Endometrial microvascular endothelial cells (primary cell): ENCODE measurements around the gene MYO10. TPM values are rescaled to one million over a fixed set of nuclear protein-coding genes. Genes with fewer than 3 reads are reported as not detected.

Experiments used
- in situ Hi-C: cut with HindIII; loops from 2 replicates; pipeline ENCODE4 v1.10.0; 2017; ENCODE audit warnings: low sequenced_read_pairs, low pct_unique_long_range_greater_than_20kb; ENCODE audit errors: inconsistent ontology term
- total RNA-seq: library from RNA; depleted of rRNA; stranded (reverse); fragments of >200 nt; gene quantifications from one replicate; pipeline ENCODE4 v1.2.3, GENCODE V29; 2015; ENCODE audit errors: inconsistent ontology term

MYO10 gene
- total RNA-seq, 1 donor from 2014 or later, result 36.3 TPM

DNA sequence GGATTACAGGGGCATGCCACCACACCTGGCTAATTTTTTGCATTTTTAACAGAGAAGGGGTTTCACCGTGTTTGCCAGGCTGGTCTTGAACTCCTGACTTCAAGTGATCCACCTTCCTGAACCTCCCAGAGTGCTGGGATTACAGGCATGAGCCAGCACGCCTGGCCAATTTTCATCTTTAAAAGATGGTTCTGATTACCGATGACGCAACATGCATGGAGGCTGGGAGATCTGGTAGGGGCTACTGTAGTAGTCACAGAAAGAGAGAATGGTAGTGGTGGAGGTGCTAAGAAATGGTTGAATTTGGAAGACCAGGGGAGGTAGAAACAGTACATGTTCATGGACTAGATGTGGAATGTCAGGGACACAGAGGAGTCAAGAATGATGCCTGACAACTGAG lies 296.9 kb downstream of the MYO10 start:
- in situ Hi-C loops, result no loop called here

DNA sequence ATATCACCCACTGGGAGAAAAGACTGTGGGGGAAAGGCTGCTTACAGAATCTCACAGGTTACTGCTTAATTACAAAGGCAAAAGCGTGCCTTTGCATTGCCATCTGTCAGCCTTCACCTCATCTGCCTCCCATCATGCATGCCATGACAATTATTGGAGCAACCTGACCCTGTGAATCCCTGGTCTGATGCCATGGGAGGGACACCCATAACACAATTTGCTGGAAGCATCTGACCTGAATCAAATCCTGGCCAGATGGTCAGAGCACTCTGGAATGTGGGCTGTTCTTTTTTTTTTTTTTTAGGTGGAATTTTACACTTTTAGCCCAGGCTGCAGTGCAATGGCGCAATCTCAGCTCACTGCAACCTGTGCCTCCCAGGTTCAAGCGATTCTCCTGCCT lies 307.7 kb downstream of the MYO10 start:
- in situ Hi-C loops, result no loop called here

DNA sequence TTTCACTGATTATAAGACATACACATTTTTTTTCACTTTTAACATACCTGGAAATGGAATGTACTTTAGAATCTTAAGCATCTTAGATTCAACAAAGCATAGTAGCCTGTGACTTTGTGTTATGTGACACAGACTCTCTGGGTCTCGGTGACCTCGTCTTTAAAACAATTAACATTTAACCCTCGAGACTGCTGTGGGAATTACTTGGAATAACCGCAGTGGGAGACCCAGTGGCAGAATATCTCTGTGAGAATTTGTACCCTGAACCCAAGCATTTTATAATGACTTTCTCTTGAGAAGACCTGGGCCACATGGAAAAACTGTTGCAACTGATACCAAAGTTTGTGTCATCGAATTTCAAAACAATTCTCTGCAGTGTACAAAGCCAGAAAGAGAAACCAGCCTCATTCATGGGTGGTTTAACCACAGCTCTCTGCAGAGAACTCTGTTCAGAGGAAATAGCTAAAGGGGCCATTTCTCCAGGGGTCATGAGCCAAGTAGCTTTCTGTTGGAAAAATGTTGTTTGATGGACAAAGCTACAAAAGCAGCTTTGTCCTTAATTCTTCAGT lies 309.3 kb downstream of the MYO10 start:
- in situ Hi-C loops, result no loop called here

DNA sequence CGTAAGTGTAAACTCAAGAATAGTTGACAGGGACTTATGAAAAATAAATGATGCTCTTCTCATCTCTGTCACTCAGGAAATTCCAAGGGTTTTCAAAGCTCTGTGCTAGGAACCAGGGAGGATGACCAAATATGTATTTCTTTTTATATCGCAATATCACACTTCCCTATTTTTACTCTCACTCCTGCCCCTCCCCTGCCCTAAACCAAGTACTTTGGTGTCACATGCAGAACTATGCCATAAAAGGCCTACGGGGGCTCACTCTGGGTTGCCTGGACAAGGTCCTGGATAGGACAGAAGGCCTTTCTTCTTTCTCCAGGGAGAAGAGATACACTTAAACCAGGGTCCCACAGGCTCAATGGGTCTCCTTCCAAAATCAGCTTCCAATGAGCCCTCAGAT lies 311.0 kb downstream of the MYO10 start:
- in situ Hi-C loops, result no loop called here

DNA sequence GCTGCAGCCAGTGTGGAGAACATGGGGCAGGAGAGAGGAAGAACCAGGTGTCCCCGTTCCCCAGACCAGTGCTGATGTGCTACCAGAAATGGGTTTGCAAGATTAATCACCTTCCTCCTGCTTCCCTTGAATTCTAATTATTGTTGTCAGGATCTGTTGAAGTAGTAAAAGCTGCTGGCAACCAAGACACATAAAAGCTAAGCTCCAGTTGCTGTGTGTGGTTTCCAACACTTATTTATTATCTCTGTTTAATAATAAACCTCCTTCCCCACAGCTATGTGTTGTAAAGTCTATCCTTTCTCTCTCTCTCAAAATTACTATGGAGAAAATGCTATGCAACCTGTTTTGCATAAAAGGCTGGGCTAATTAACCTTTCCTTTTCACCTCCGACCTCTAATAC lies 317.0 kb downstream of the MYO10 start:
- in situ Hi-C loops, result no loop called here

DNA sequence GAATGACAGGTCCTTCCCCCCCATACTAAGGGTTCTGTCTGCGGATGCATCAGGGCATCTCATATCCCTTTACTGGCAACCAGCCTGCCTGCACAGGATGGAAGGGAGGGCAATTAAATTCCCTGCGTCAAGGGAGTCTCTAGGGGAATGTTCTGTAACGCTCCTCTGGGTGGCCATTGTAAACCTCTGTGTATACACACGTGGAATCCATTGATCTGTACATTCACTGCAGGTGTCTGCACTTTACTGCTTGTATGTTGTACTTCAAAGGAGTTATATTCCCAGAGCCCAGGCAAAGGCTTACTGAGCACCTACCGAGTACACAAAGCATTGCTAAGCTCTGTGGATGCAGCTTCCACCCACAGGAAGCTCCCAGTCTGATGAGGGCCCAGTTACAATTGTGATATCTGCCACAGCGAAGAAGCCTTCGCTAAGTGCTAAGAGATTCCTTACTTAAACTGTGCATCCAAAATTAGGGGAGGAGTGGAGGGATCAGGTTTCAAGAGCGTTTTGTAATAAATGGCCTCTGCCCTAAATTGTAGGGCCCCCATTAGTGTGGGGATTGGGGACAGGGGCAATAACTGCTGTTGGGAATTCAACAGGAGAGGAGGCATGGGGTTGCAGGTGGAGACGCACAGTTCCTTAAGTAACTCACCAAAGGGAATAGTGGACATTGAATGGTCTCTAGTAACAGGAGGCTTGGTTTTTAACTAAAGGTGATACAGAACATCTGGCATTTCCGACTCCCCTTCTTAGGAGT lies 317.8 kb downstream of the MYO10 start:
- in situ Hi-C loops, result no loop called here

DNA sequence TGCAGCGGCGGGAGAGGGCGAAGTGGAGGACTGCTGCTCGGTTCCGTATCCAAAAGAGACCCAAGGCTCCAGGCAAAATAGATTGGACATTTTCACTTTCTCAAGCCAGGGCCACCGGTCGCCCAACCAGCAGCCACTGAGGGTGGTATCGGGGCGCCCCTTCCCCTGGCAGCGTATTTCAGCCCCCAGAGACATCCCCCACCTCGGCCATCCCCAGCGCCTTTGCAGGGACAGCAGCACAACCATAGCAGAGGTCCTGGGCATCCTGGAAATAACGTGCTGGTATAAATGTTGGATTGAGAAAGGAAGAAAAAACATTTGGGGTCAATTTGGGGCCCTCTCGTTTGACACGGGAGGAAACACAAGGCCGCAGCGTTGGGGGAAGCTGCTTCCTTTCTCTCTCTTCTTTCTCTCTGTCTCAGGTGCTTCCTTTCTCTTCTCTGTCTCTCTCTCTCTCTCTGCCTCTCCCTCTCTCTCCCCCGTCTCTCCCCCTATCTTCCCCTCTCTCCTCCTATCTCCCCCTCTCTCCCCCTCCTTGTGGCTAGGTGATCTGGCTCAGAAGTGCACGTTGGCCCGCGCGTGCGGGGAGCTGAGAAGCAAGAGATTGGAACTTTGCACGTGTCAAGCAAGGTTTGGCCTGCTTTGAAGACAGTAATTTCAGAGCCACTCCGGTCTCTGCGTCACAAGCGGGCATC lies 318.7 kb downstream of the MYO10 start:
- in situ Hi-C loops, result no loop called here

DNA sequence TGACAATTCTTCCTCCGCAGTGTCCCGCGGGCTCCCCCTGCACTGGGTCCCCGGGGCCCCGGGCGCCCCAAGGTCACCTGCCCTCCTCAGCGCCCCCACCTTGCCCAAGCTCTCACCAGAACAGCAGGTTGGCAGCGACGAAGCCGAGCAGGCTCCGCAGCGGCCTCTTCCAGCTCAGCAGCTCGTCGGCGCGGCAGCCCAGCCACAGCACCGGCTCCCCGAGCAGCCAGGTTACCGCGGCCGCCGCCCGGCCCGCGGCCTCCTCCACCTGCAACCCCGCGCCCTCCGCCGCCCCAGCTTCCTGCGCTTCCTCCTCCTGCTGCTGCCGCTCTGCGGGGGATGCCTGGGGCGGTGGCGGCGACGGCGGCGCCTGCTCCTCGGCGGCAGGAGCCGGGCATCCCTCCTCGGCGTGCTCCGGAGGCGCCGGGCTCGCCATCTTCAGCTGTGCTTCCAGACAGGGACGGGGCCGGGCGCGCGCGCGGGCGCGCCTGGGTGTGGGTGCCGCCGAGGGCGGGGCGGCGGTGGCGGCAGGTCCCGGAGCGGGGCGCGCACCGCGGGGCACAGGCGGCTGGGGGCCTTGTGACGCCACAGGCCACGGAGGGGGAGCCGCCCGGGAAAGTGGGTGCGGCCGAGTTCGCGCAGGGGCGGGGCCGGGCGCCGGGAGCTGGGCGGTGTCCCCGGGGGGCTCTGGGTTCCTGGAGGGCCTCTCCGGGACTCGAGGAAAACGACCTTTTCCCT lies 319.4 kb downstream of the MYO10 start, which contains the start of gene RETREG1:
RETREG1 (minus strand) TSS at position 462 of the 738 bp plus-strand sequence; CDS start at position 436, 26 bp downstream.
- in situ Hi-C loops, result no loop called here

DNA sequence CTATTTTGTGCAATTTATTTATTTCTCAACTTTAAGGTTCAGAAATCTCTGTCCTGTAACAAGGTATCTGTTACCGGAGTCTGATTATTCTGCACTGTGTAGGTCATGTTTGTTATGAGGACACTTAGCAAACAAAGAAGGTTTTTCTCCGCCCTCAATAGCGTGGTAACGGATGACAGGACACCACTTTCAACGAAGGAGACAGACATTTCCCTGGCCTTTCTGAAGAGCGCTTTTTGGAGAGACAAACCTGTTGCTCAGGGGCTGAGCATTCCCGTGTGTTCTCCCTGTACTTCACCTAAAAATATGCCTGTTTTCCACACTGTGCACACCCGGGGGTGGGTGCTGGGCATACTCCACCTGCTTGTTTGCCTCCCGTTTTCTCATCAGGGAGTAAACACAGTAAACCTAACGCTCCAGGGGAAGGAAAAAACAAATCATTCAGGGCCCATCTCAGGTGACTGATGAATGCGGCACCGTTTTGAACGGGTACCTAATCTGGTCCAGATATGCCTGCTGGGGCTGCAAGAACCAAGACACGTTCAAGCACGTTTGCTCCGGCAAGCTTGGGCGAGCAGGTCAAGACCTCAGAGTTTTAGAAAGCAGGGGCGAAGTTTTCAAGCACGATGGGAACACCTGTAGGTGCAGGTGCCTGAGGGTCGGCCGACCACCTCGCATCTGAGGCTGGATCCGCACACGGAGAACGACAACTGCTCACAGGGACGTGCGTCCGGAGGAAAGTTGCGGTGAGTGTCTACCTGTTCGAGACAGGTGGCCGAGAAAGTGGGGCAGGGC lies 320.1 kb downstream of the MYO10 start:
- in situ Hi-C loops, result no loop called here

DNA sequence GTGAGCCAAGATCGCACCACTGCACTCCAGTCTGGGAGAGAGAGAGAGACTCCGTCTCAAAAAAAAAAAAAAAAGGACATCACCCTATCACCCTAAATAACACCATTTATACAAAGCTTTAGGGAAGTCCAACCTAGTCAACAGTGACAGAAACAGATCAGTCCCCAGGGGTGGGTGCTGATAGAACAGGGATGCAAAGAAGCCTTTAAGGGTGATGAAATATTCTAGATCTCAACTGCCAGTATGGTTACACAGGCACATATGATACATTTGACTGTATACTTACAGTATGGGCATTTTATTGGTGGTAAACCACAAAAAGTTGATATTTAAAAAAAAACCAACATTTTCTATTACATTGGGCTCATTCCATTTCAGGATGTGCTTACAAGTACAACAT lies 324.1 kb downstream of the MYO10 start:
- in situ Hi-C loops, result no loop called here
